ENCODE measurements around the gene ARMH3.

Gene ARMH3

GRCh38 chr10:101859530-101859929, 196.4 kb downstream of the ARMH3 start:
- H3K9me3 ChIP-seq (ENCODE audit: insufficient read depth, low read length) = peaks cover 14% of the 10 kb centered on the region
- no peaks in the 10 kb centered on the region for H3K27me3 ChIP-seq (ENCODE audit: insufficient read depth, insufficient read length)
- no peak overlapping the region for H3K9ac ChIP-seq (ENCODE audit: insufficient read length, low read depth)
- H3K4me1 ChIP-seq (ENCODE audit: insufficient read depth, insufficient read length) = no peaks in the 10 kb centered on the region
- no peak for DNase-seq (ENCODE audit: low read depth, low spot score)
- H3K36me3 ChIP-seq (ENCODE audit: insufficient read depth, insufficient read length, low read length) = no peaks in the 10 kb centered on the region
- no peak overlapping the region for H3K4me3 ChIP-seq (ENCODE audit: insufficient read length, low read depth)
- TF ChIP-seq ZNF274 (IDR thresholded peaks at IDR 0.05; ENCODE audit: low read depth, low read length) = no peak
- no peak for TF ChIP-seq YY1 (IDR thresholded peaks at IDR 0.05; ENCODE audit: insufficient read depth, insufficient read length)

GRCh38 chr10:101858723-101859500, 197.1 kb downstream of the ARMH3 start:
- H3K9ac ChIP-seq (ENCODE audit: insufficient read length, low read depth) = no peak overlapping the region
- no peaks in the 10 kb centered on the region for H3K27me3 ChIP-seq (ENCODE audit: insufficient read depth, insufficient read length)
- no peak for DNase-seq (ENCODE audit: low read depth, low spot score)
- H3K9me3 ChIP-seq (ENCODE audit: insufficient read depth, low read length) = peaks cover 14% of the 10 kb centered on the region
- no peak for TF ChIP-seq YY1 (IDR thresholded peaks at IDR 0.05; ENCODE audit: insufficient read depth, insufficient read length)
- TF ChIP-seq SUZ12 (IDR thresholded peaks at IDR 0.05; ENCODE audit: extremely low read depth, insufficient read depth, insufficient read length) = no peak
- no peak for TF ChIP-seq ZNF274 (IDR thresholded peaks at IDR 0.05; ENCODE audit: low read depth, low read length)
- no peaks in the 10 kb centered on the region for H3K36me3 ChIP-seq (ENCODE audit: insufficient read depth, insufficient read length, low read length)
- no peaks in the 10 kb centered on the region for H3K4me1 ChIP-seq (ENCODE audit: insufficient read depth, insufficient read length)
- H3K4me3 ChIP-seq (ENCODE audit: insufficient read length, low read depth) = no peak overlapping the region

GRCh38 chr10:101857802-101858476, 198.0 kb downstream of the ARMH3 start:
- H3K27me3 ChIP-seq (ENCODE audit: insufficient read depth, insufficient read length) = no peaks in the 10 kb centered on the region
- H3K4me3 ChIP-seq (ENCODE audit: insufficient read length, low read depth) = no peak overlapping the region
- no peak for DNase-seq (ENCODE audit: low read depth, low spot score)
- no peak overlapping the region for H3K9ac ChIP-seq (ENCODE audit: insufficient read length, low read depth)
- H3K36me3 ChIP-seq (ENCODE audit: insufficient read depth, insufficient read length, low read length) = no peaks in the 10 kb centered on the region
- no peaks in the 10 kb centered on the region for H3K4me1 ChIP-seq (ENCODE audit: insufficient read depth, insufficient read length)
- no peak for TF ChIP-seq SUZ12 (IDR thresholded peaks at IDR 0.05; ENCODE audit: extremely low read depth, insufficient read depth, insufficient read length)
- no peak for TF ChIP-seq YY1 (IDR thresholded peaks at IDR 0.05; ENCODE audit: insufficient read depth, insufficient read length)
- no peak for TF ChIP-seq ZNF274 (IDR thresholded peaks at IDR 0.05; ENCODE audit: low read depth, low read length)
- H3K9me3 ChIP-seq (ENCODE audit: insufficient read depth, low read length) = peaks cover 14% of the 10 kb centered on the region

- DNase-seq (ENCODE audit: low read depth, low spot score) = no peak
- TF ChIP-seq ZNF274 (IDR thresholded peaks at IDR 0.05; ENCODE audit: low read depth, low read length) (no peak), YY1 (IDR thresholded peaks at IDR 0.05; ENCODE audit: insufficient read depth, insufficient read length) (no peak), SUZ12 (IDR thresholded peaks at IDR 0.05; ENCODE audit: extremely low read depth, insufficient read depth, insufficient read length) (no peak)
- H3K36me3 ChIP-seq (ENCODE audit: insufficient read depth, insufficient read length, low read length) = no peaks in the 10 kb centered on the region
- H3K9ac ChIP-seq (ENCODE audit: insufficient read length, low read depth) = no peak overlapping the region
- no peaks in the 10 kb centered on the region for H3K27me3 ChIP-seq (ENCODE audit: insufficient read depth, insufficient read length)
- no peaks in the 10 kb centered on the region for H3K4me1 ChIP-seq (ENCODE audit: insufficient read depth, insufficient read length)
- no peak overlapping the region for H3K4me3 ChIP-seq (ENCODE audit: insufficient read length, low read depth)
- H3K9me3 ChIP-seq (ENCODE audit: insufficient read depth, low read length) = peaks cover 14% of the 10 kb centered on the region
Measured at GRCh38 chr10:101856626-101857025, 199.3 kb downstream of the ARMH3 start.

GRCh38 chr10:101851411-101852116, 204.4 kb downstream of the ARMH3 start:
- DNase-seq (ENCODE audit: low read depth, low spot score) = no peak
- TF ChIP-seq ZNF274 (IDR thresholded peaks at IDR 0.05; ENCODE audit: low read depth, low read length) = no peak
- no peak for TF ChIP-seq YY1 (IDR thresholded peaks at IDR 0.05; ENCODE audit: insufficient read depth, insufficient read length)
- no peak for TF ChIP-seq SUZ12 (IDR thresholded peaks at IDR 0.05; ENCODE audit: extremely low read depth, insufficient read depth, insufficient read length)
- no peak overlapping the region for H3K4me3 ChIP-seq (ENCODE audit: insufficient read length, low read depth)
- no peaks in the 10 kb centered on the region for H3K36me3 ChIP-seq (ENCODE audit: insufficient read depth, insufficient read length, low read length)
- H3K9me3 ChIP-seq (ENCODE audit: insufficient read depth, low read length) = no peaks in the 10 kb centered on the region
- H3K4me1 ChIP-seq (ENCODE audit: insufficient read depth, insufficient read length) = peaks cover 7% of the 10 kb centered on the region
- H3K9ac ChIP-seq (ENCODE audit: insufficient read length, low read depth) = no peak overlapping the region
- H3K27me3 ChIP-seq (ENCODE audit: insufficient read depth, insufficient read length) = no peaks in the 10 kb centered on the region

GRCh38 chr10:101850749-101851148, 205.2 kb downstream of the ARMH3 start:
- Histone ChIP-seq H3K9ac (ENCODE audit: insufficient read length, low read depth) (no peak overlapping the region), H3K27me3 (ENCODE audit: insufficient read depth, insufficient read length) (no peaks in the 10 kb centered on the region), H3K9me3 (ENCODE audit: insufficient read depth, low read length) (no peaks in the 10 kb centered on the region), H3K4me3 (ENCODE audit: insufficient read length, low read depth) (no peak overlapping the region), H3K4me1 (ENCODE audit: insufficient read depth, insufficient read length) (peaks cover 7% of the 10 kb centered on the region), H3K36me3 (ENCODE audit: insufficient read depth, insufficient read length, low read length) (no peaks in the 10 kb centered on the region)
- DNase-seq (ENCODE audit: low read depth, low spot score) = no peak
- TF ChIP-seq YY1 (IDR thresholded peaks at IDR 0.05; ENCODE audit: insufficient read depth, insufficient read length) (no peak), SUZ12 (IDR thresholded peaks at IDR 0.05; ENCODE audit: extremely low read depth, insufficient read depth, insufficient read length) (no peak), ZNF274 (IDR thresholded peaks at IDR 0.05; ENCODE audit: low read depth, low read length) (no peak)

- Histone ChIP-seq H3K4me1 (ENCODE audit: insufficient read depth, insufficient read length) (peaks cover 7% of the 10 kb centered on the region), H3K27me3 (ENCODE audit: insufficient read depth, insufficient read length) (no peaks in the 10 kb centered on the region), H3K9ac (ENCODE audit: insufficient read length, low read depth) (no peak overlapping the region), H3K9me3 (ENCODE audit: insufficient read depth, low read length) (no peaks in the 10 kb centered on the region), H3K4me3 (ENCODE audit: insufficient read length, low read depth) (no peak overlapping the region), H3K36me3 (ENCODE audit: insufficient read depth, insufficient read length, low read length) (no peaks in the 10 kb centered on the region)
- DNase-seq (ENCODE audit: low read depth, low spot score) = no peak
- TF ChIP-seq YY1 (IDR thresholded peaks at IDR 0.05; ENCODE audit: insufficient read depth, insufficient read length) = no peak
- TF ChIP-seq SUZ12 (IDR thresholded peaks at IDR 0.05; ENCODE audit: extremely low read depth, insufficient read depth, insufficient read length) = no peak
- TF ChIP-seq ZNF274 (IDR thresholded peaks at IDR 0.05; ENCODE audit: low read depth, low read length) = no peak
Measured at GRCh38 chr10:101848894-101849351, 207.1 kb downstream of the ARMH3 start.
